HUES64 (cell line): ENCODE data around the gene LINC00632. TPM values are rescaled to one million over a fixed set of nuclear protein-coding genes. Genes with fewer than 3 reads are reported as not detected.
A peak's percentile ranks its signal among the peaks of the same experiment; 100 is the strongest.
"Not testable (repeated sequence)": the region's sequence is repeated elsewhere in the genome, so short reads cannot be mapped to it uniquely, and the experiment has no call there.

ENCODE experiments used
- H3K27ac ChIP-seq: 2 replicates; pipeline ENCODE4 v1.7.0; 2013; ENCODE audit warnings: low read depth, low read length, inconsistent platforms
- H3K27me3 ChIP-seq: 2 replicates; pipeline ENCODE4 v1.6.1; 2013; ENCODE audit warnings: mild to moderate bottlenecking, low read length; ENCODE audit not compliant: insufficient read depth
- H3K36me3 ChIP-seq: 2 replicates; pipeline ENCODE4 v1.6.1; 2013; ENCODE audit warnings: mild to moderate bottlenecking, low read length; ENCODE audit not compliant: insufficient read depth
- H3K4me1 ChIP-seq: 2 replicates; pipeline ENCODE4 v1.6.1; 2013; ENCODE audit warnings: mild to moderate bottlenecking, low read length, moderate library complexity; ENCODE audit not compliant: insufficient read depth
- H3K4me3 ChIP-seq: 2 replicates; pipeline ENCODE4 v1.5.1; 2013; ENCODE audit warnings: mild to moderate bottlenecking, low read length, moderate library complexity
- H3K9ac ChIP-seq: 2 replicates; pipeline ENCODE4 v1.6.1; 2013; ENCODE audit warnings: mild to moderate bottlenecking, low read depth, low read length
- H3K9me3 ChIP-seq: 2 replicates; pipeline ENCODE4 v1.6.1; 2013; ENCODE audit warnings: low read depth, low read length; ENCODE audit not compliant: insufficient read depth
- WGBS: fragments of 150-250, 120-280 bp; methylation state at CpG from one replicate; pipeline ENCODE4 v1.1.7; 2013; ENCODE audit warnings: missing lambda C conversion rate; 5-methylcytosine and 5-hydroxymethylcytosine counted together
- polyA plus RNA-seq, 2 experiments: library from polyadenylated mRNA; stranded (reverse); fragments of 50-300 nt; gene quantifications; one replicate each; pipeline ENCODE4 v1.2.3, GENCODE V29; 2013

Gene LINC00632
- 58.9 TPM for polyA plus RNA-seq (2013, experiment 1 of 2)
- 83.5 TPM for polyA plus RNA-seq (2013, experiment 2 of 2)

- peak within 1 kb of the TSS; percentile 65; the same call in 1 of the 2 replicates for H3K9ac ChIP-seq
- 10% methylated on average over 3 of the region's 3 CpGs for WGBS
- H3K36me3 ChIP-seq, result no peaks in the 10 kb centered on the region
- no peaks in the 10 kb centered on the region for H3K9me3 ChIP-seq
- peaks cover 11% of the 10 kb centered on the region for H3K4me1 ChIP-seq
- peak within 1 kb of the TSS; percentile 42; the same call in 1 of the 2 replicates for H3K4me3 ChIP-seq
- no peaks in the 10 kb centered on the region for H3K27me3 ChIP-seq
- H3K27ac ChIP-seq, result no peak within 1 kb of the TSS
These were observed at the start of gene LINC00632 for GRCh38 chrX:140709421-140709846. TSS of gene LINC00632 (plus strand) at chrX:140709759.

GRCh38 chrX:140661643-140662042 is 47.9 kb upstream of the LINC00632 start:
- Histone ChIP-seq H3K9ac (no peak overlapping the region), H3K27me3 (no peaks in the 10 kb centered on the region), H3K4me1 (peaks cover 14% of the 10 kb centered on the region), H3K4me3 (no peak overlapping the region), H3K9me3 (no peaks in the 10 kb centered on the region), H3K36me3 (no peaks in the 10 kb centered on the region), H3K27ac (no peak overlapping the region)
- WGBS, result 47% methylated on average over 3 of the region's 4 CpGs

GRCh38 chrX:140664939-140665338 is 44.6 kb upstream of the LINC00632 start:
- Histone ChIP-seq H3K9ac (no peak overlapping the region), H3K27ac (no peak overlapping the region), H3K4me3 (no peak overlapping the region), H3K4me1 (no peaks in the 10 kb centered on the region), H3K36me3 (no peaks in the 10 kb centered on the region), H3K27me3 (no peaks in the 10 kb centered on the region), H3K9me3 (no peaks in the 10 kb centered on the region)
- 39% methylated on average over 2 of the region's 3 CpGs for WGBS

GRCh38 chrX:140672840-140673731 is 36.5 kb upstream of the LINC00632 start:
- Histone ChIP-seq H3K27ac (no peak overlapping the region), H3K36me3 (no peaks in the 10 kb centered on the region), H3K9ac (no peak overlapping the region), H3K27me3 (no peaks in the 10 kb centered on the region; the same call in 1 of the 2 replicates), H3K4me1 (no peaks in the 10 kb centered on the region; the same call in 1 of the 2 replicates), H3K4me3 (no peak overlapping the region), H3K9me3 (no peaks in the 10 kb centered on the region)
- WGBS, result 66% methylated on average over 9 of the region's 10 CpGs

GRCh38 chrX:140687706-140688105 is 21.9 kb upstream of the LINC00632 start:
- Histone ChIP-seq H3K9ac (no peak overlapping the region), H3K4me3 (no peak overlapping the region), H3K36me3 (no peaks in the 10 kb centered on the region), H3K4me1 (no peaks in the 10 kb centered on the region), H3K27ac (no peak overlapping the region), H3K27me3 (no peaks in the 10 kb centered on the region), H3K9me3 (no peaks in the 10 kb centered on the region)
- WGBS, result 96% methylated on average over 4 of the region's 5 CpGs

GRCh38 chrX:140691596-140691995 is 18.0 kb upstream of the LINC00632 start:
- not testable (repeated sequence) for H3K27me3 ChIP-seq, H3K9ac ChIP-seq, H3K4me1 ChIP-seq, H3K4me3 ChIP-seq, H3K36me3 ChIP-seq, H3K9me3 ChIP-seq, H3K27ac ChIP-seq
- WGBS, result 97% methylated on average over 4 of the region's 4 CpGs

- no peaks in the 10 kb centered on the region for H3K27me3 ChIP-seq
- H3K9me3 ChIP-seq, result no peaks in the 10 kb centered on the region
- no peaks in the 10 kb centered on the region for H3K36me3 ChIP-seq
- WGBS, result 90% methylated on average over 1 of the region's 3 CpGs
- no peak overlapping the region for H3K27ac ChIP-seq
- no peak overlapping the region for H3K4me3 ChIP-seq
- H3K4me1 ChIP-seq, result no peaks in the 10 kb centered on the region
- H3K9ac ChIP-seq, result no peak overlapping the region
These were observed 11.9 kb upstream of the LINC00632 start for GRCh38 chrX:140697618-140698017.

- no peaks in the 10 kb centered on the region for H3K4me1 ChIP-seq
- 78% methylated on average over 5 of the region's 9 CpGs for WGBS
- no peaks in the 10 kb centered on the region for H3K9me3 ChIP-seq
- no peak overlapping the region for H3K9ac ChIP-seq
- no peaks in the 10 kb centered on the region for H3K27me3 ChIP-seq
- H3K4me3 ChIP-seq, result no peak overlapping the region
- no peak overlapping the region for H3K27ac ChIP-seq
- no peaks in the 10 kb centered on the region for H3K36me3 ChIP-seq
These were observed 8.1 kb upstream of the LINC00632 start for GRCh38 chrX:140701480-140701879.

- Histone ChIP-seq H3K9me3 (no peaks in the 10 kb centered on the region), H3K27me3 (no peaks in the 10 kb centered on the region), H3K9ac (no peak overlapping the region), H3K4me1 (peaks cover 11% of the 10 kb centered on the region), H3K36me3 (no peaks in the 10 kb centered on the region), H3K4me3 (no peak overlapping the region; the same call in 1 of the 2 replicates), H3K27ac (no peak overlapping the region)
- 62% methylated on average over 4 of the region's 6 CpGs for WGBS
These were observed 1.2 kb downstream of the LINC00632 start for GRCh38 chrX:140710710-140711109.

- Histone ChIP-seq H3K4me1 (peaks cover 11% of the 10 kb centered on the region), H3K9me3 (no peaks in the 10 kb centered on the region), H3K27me3 (no peaks in the 10 kb centered on the region), H3K27ac (no peak overlapping the region), H3K36me3 (no peaks in the 10 kb centered on the region), H3K9ac (no peak overlapping the region), H3K4me3 (no peak overlapping the region)
- WGBS, result 99% methylated on average over 4 of the region's 4 CpGs
These were observed 2.3 kb downstream of the LINC00632 start for GRCh38 chrX:140711894-140712293.

- H3K27ac ChIP-seq, result no peak overlapping the region
- H3K9me3 ChIP-seq, result no peaks in the 10 kb centered on the region
- H3K36me3 ChIP-seq, result no peaks in the 10 kb centered on the region
- WGBS, result 10% methylated on average over 11 of the region's 16 CpGs
- peak overlapping the region; percentile 57; the same call in 1 of the 2 replicates for H3K9ac ChIP-seq
- H3K4me3 ChIP-seq, result peak overlapping the region; percentile 39; the same call in 1 of the 2 replicates
- peaks cover 11% of the 10 kb centered on the region for H3K4me1 ChIP-seq
- no peaks in the 10 kb centered on the region for H3K27me3 ChIP-seq
These were observed 3.0 kb downstream of the LINC00632 start for GRCh38 chrX:140712413-140713173.
